ENCODE measurements around the gene BUB3. TPM values are rescaled to one million over a fixed set of nuclear protein-coding genes. Genes with fewer than 3 reads are reported as not detected.

BUB3 gene
- total RNA-seq, 1 experiment from 2014 or later = 180 TPM

DNA sequence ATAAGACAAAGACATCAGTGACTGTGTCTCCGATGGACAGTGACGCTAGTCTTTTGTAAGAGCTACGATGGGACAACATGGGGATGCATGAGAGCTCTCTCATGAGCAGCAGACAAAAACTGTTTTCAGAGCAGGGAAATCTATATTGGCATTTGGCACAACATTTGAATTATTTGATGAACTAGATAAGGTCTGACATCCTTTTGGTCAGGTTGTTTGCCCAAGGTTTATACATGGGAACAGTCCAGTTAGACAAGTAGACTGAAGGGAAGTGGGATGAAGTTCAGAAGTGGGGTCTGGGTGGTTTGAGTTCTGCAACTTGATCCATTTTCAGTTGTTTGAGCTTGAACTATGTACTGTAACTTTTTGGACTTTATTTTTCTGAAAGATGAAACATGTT is 50.8 kb downstream of the BUB3 start (continued):
- TF ChIP-seq, protein P1, sequence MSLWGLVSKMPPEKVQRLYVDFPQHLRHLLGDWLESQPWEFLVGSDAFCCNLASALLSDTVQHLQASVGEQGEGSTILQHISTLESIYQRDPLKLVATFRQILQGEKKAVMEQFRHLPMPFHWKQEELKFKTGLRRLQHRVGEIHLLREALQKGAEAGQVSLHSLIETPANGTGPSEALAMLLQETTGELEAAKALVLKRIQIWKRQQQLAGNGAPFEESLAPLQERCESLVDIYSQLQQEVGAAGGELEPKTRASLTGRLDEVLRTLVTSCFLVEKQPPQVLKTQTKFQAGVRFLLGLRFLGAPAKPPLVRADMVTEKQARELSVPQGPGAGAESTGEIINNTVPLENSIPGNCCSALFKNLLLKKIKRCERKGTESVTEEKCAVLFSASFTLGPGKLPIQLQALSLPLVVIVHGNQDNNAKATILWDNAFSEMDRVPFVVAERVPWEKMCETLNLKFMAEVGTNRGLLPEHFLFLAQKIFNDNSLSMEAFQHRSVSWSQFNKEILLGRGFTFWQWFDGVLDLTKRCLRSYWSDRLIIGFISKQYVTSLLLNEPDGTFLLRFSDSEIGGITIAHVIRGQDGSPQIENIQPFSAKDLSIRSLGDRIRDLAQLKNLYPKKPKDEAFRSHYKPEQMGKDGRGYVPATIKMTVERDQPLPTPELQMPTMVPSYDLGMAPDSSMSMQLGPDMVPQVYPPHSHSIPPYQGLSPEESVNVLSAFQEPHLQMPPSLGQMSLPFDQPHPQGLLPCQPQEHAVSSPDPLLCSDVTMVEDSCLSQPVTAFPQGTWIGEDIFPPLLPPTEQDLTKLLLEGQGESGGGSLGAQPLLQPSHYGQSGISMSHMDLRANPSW (CRISPR knock-in tag; conservative IDR thresholded peaks at IDR 0.05; ENCODE audit: low read depth) = no peak
- no peak for TF ChIP-seq SMAD4 (CRISPR knock-in tag; IDR thresholded peaks at IDR 0.05)
- TF ChIP-seq ZNF396 (CRISPR knock-in tag; IDR thresholded peaks at IDR 0.05; ENCODE audit: borderline replicate concordance) = no peak
- no peak for TF ChIP-seq ZNF281 (CRISPR knock-in tag; IDR thresholded peaks at IDR 0.05)
- no peak for TF ChIP-seq GABPB1 (CRISPR knock-in tag; IDR thresholded peaks at IDR 0.05)

DNA sequence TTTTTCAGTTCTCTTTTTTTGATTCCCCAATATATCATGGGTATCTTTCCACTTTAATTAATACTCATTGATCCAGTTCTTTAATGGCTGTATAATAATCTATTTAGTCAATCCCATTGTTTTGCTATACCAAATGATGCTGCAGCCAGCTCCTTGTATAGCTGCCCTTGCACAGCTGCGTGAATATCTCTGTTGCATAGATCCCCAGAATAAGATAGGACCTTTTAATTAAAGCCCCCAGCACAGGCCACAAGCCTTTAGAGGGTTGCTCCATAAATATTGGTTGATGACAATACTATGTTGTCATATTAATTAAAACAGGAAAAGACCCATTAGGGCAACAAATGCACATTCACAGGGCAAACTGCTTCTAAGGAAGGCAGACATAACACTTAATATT is 57.9 kb downstream of the BUB3 start:
- ChIA-PET CTCF (interaction anchor here (1.3 kb wide), 1 partner anchor 33 kb away, joined by 3 read pairs; no protein-coding TSS in a partner anchor), POLR2A (no interaction called here)
- Mint-ChIP-seq H3K27ac (no peak overlapping the region), H3K4me1 (peaks cover 28% of the 10 kb centered on the region), H3K36me3 (peaks cover 18% of the 10 kb centered on the region), H3K27me3 (ENCODE audit: low read depth) (no peaks in the 10 kb centered on the region; the same call in 1 of the 2 replicates), H3K9me3 (peaks cover 23% of the 10 kb centered on the region), H3K4me3 (no peak overlapping the region)
- TF ChIP-seq GTF2I (CRISPR knock-in tag; conservative IDR thresholded peaks at IDR 0.05) (no peak), OVOL2 (CRISPR knock-in tag; IDR thresholded peaks at IDR 0.05; ENCODE audit: borderline replicate concordance) (no peak), ZNF232 (CRISPR knock-in tag; IDR thresholded peaks at IDR 0.05) (no peak), ELF4 (CRISPR knock-in tag; IDR thresholded peaks at IDR 0.05; ENCODE audit: low read depth) (no peak), ATF1 (CRISPR knock-in tag; IDR thresholded peaks at IDR 0.05) (no peak), ETV6 (CRISPR knock-in tag; IDR thresholded peaks at IDR 0.05) (no peak), ESRRA (CRISPR knock-in tag; IDR thresholded peaks at IDR 0.05; ENCODE audit: borderline replicate concordance) (no peak), KAT7 (CRISPR knock-in tag; IDR thresholded peaks at IDR 0.05; ENCODE audit: borderline replicate concordance) (no peak), NFYB (CRISPR knock-in tag; conservative IDR thresholded peaks at IDR 0.05; ENCODE audit: low read depth) (no peak), ERG (CRISPR knock-in tag; IDR thresholded peaks at IDR 0.05) (no peak), RELA (CRISPR knock-in tag; IDR thresholded peaks at IDR 0.05; ENCODE audit: borderline replicate concordance) (no peak), NFATC4 (CRISPR knock-in tag; IDR thresholded peaks at IDR 0.05) (no peak), ZNF263 (CRISPR knock-in tag; IDR thresholded peaks at IDR 0.05; ENCODE audit: low read depth) (no peak)
- TF ChIP-seq, protein P2, sequence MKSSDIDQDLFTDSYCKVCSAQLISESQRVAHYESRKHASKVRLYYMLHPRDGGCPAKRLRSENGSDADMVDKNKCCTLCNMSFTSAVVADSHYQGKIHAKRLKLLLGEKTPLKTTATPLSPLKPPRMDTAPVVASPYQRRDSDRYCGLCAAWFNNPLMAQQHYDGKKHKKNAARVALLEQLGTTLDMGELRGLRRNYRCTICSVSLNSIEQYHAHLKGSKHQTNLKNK (CRISPR knock-in tag; IDR thresholded peaks at IDR 0.05) = no peak
- DNase-seq (ENCODE audit: low spot score) = no peak
- ATAC-seq = no peak
